GM18870 (cell line): ENCODE results near the gene CALCR.

ENCODE experiments used
- ATAC-seq: cut with Tn5 transposase; IDR thresholded peaks from one replicate; pipeline ENCODE4 v1.9.1; 2021; ENCODE audit warnings: moderate library complexity; ENCODE audit not compliant: unreplicated experiment

Gene CALCR

GRCh38 chr7:93453262-93453661 lies 121.3 kb downstream of the CALCR start:
- ATAC-seq: no peak

- ATAC-seq: no peak
Observed at GRCh38 chr7:93448176-93448575, 126.3 kb downstream of the CALCR start.

- ATAC-seq: no peak
Observed at GRCh38 chr7:93447509-93447908, 127.0 kb downstream of the CALCR start.

- peak; percentile 57 for ATAC-seq
Observed at GRCh38 chr7:93442478-93443224, 131.9 kb downstream of the CALCR start.

GRCh38 chr7:93435791-93436190 lies 138.7 kb downstream of the CALCR start:
- no peak for ATAC-seq

GRCh38 chr7:93432130-93432529 lies 142.4 kb downstream of the CALCR start:
- ATAC-seq: no peak

- no peak for ATAC-seq
Observed at GRCh38 chr7:93430917-93431588, 143.5 kb downstream of the CALCR start.

- ATAC-seq: no peak
Observed at GRCh38 chr7:93429563-93429962, 145.0 kb downstream of the CALCR start.

GRCh38 chr7:93427107-93427506 lies 147.4 kb downstream of the CALCR start:
- no peak for ATAC-seq

- ATAC-seq: no peak
Observed at GRCh38 chr7:93426155-93426696, 148.3 kb downstream of the CALCR start.

GRCh38 chr7:93414574-93414973 lies 159.9 kb downstream of the CALCR start:
- no peak for ATAC-seq

- ATAC-seq: no peak
Observed at GRCh38 chr7:93409324-93409723, 165.2 kb downstream of the CALCR start.

GRCh38 chr7:93407239-93407638 lies 167.3 kb downstream of the CALCR start:
- ATAC-seq: no peak

GRCh38 chr7:93402944-93403343 lies 171.6 kb downstream of the CALCR start:
- ATAC-seq: no peak

- no peak for ATAC-seq
Observed at GRCh38 chr7:93399642-93400041, 174.9 kb downstream of the CALCR start.

- no peak for ATAC-seq
Observed at GRCh38 chr7:93392984-93393383, 181.5 kb downstream of the CALCR start.

- no peak for ATAC-seq
Observed at GRCh38 chr7:93390660-93391059, 183.9 kb downstream of the CALCR start.

GRCh38 chr7:93382362-93382761 lies 192.2 kb downstream of the CALCR start:
- no peak for ATAC-seq

- ATAC-seq: no peak
Observed at GRCh38 chr7:93378131-93378760, 196.3 kb downstream of the CALCR start.

GRCh38 chr7:93375603-93376002 lies 198.9 kb downstream of the CALCR start:
- peak; percentile 39 for ATAC-seq
